DMS153 treated with DMSO at 0.1 percent for 48 hours (cell line): ENCODE data around the gene HNRNPC.
"Not testable (repeated sequence)": the region's sequence is repeated elsewhere in the genome, so short reads cannot be mapped to it uniquely, and the experiment has no call there.

Source experiments
- DNase-seq: peaks from one replicate; lab custom pipeline; 2025; ENCODE audit not compliant: unreplicated experiment; lab: John Stamatoyannopoulos, UW

The HNRNPC gene

DNA sequence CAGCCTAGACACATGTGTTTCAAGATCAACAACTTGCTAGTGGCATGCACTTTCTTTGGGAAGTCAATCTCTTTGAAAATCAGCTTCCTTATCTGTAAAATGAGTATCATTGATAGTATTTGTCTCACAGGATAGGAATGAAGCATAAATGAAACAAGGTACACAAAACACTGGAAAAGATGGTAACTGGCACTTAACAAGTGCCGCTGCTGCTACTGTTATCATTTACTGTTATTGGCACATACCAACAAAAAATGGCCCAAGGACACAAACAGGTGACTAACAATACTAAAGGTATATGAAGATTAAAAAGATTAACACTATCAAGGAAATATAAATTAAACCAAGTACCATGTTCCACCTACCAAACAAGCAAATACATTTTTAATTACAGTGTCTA lies 20.9 kb downstream of the HNRNPC start:
- no peak for DNase-seq

DNA sequence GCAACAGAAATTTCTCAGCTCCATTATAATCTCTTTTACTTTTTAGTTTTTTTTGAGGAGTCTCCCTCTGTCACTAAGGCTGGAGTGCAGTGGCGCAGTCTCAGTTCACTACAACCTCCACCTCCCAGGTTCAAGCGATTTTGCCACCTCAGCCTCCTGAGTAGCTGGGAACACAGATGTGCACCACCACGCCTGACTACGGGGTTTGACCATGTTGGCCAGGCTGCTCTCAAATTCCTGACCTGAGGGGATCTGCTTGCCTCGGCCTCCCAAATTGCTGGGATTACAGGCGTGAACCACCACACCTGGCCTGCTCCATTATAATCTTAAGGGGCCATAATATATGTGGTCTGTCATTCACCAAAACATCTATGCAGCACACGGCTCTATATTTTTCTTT lies 23.4 kb downstream of the HNRNPC start:
- no peak for DNase-seq

DNA sequence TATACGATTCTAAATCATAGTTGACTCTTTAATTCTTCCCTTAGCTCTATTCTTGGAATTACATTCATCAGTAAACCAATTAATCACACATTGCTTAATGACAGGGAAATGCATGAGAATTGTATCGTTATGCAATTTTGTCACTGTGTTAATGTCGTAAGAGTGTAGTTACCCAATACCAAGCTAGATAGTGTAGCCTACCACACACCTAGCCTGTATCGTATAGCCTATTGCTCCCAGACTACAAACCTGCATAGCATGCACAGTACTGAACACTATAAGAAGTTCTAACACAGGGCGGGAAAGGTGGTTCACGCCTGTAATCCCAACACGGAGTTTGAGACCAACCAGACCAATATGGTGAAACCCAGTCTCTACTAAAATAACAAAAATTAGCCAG lies 24.7 kb downstream of the HNRNPC start:
- DNase-seq = no peak

DNA sequence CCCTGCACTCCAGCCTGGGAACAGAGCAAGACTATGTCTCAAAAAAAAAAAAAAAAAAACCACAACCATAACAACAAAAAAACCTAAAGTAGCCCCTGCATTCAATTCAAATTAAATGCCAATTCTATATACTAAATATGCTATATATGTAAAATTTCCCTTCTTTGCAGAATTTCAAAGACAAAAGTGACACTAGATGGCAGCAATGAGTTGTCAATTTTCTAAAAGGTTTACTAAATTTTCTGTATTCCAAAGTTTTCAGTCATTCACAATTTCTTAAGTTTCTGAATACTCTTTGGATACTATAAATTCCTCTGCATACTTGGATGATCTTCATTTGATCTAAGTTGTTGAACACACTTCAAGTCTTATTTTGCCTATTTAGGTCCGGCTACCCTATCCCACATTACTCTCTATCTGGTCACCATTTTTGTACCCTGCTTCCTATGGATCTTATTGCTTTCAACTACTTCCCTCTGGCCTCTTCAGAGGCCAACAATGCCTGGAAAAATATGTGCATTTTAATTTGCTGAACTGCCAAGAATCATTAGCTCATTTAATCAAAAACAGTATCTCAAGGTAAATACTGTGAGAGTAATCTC lies 27.9 kb downstream of the HNRNPC start:
- no peak for DNase-seq

DNA sequence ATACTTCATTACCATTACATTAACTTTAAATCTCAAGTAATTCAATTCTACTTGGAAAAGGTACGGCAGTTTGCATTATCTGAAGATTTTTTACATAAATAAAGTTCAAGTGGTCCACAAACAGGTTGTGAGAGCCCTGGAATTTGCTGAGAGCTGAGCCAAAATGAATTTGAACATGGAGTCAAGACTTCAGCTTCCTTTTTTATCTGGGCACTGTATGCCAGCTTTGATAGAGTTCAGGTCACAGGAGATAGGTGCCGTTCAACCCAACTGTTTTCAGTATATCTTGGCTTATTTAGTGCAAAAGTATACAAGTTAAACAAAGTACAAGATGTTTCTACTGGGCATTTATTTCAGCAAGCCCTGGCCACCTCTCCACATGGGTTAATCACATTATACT lies 28.8 kb downstream of the HNRNPC start:
- DNase-seq = no peak

DNA sequence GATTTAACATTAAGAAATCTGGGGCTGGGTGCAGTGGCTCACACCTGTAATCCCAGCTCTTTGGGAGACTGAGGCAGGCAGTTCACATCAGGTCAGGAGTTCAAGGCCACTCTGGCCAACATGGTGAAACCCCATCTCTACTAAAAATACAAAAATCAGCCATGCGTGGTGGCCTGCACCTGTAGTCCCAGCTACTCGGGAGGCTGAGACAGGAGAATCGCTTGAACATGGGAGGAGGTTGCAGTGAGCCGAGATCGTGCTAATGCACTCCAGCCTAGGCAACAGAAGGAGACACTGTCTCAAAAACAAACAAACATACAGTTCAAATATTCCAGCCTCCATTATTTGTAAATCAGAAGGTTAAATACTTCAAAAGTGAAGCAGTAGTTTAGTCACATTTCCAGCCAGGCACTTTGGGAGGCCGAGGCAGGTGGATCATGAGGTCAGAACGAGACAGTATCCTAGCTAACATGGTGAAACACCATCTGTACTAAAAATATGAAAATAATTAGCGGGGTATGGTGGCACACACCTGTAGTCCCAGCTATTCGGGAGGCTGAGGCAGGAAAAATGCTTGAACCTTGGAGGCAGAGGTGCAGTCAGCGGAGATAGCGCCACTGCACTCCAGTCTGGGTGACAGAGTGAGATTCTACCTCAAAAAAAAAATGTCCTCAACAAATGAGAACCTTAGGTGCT lies 30.3 kb downstream of the HNRNPC start:
- no peak for DNase-seq

DNA sequence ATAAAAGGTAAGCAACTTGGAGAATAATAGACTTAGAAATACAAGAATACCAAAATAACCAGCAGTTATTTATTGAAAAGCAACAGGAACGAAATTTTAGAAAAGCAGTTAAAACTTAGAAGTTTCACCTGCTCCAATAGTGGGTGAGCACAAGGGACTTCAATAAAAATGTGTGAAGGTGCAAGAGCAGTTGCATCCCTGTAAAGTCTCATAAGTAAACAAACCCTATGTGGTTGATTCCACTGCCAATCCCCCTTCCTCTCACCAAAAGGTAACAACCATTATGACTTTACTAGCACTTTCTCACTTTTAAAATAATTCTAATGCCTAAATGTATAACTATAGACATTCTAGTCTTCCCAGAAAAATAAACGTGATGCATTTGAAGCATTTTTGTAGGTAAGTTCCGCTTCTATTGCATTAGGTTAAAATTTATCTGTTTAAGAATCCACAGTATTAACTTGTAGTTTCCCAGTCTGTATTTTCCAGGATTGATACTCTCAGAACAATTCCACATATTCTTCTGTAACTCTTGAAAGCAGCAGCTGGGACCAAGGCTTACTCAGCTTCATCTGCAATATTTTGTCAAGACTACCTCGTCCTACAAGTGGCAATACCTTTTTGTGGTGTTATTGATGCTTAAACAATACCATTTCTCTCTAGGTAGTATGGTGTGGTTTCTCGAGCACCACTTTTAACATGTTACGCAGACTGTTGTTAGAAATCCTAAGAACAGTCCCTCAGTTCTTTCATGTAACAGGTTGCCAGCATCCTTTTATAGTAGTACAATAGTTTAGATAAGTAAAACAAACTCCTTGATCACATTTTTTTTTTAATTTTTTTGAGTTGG lies 32.1 kb downstream of the HNRNPC start:
- no peak for DNase-seq

DNA sequence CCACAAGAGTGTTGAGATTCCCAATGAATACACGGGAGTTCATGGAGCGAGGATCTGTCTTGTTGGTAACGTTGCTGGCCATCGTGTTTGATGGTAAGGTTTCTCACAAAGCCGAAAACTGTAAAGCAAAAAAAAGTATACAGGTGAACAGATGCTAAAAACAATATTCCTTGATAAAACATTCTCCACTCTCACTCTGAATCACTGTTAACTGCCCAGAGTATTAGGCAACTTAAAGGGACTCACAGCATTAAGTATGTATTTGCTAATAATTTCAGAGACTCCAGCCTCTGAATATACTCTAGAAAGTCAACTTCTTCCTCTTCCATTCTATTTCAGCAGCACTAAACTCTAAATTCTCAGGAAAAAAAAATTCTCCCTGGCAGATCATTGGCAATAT lies 35.1 kb downstream of the HNRNPC start:
- no peak for DNase-seq

DNA sequence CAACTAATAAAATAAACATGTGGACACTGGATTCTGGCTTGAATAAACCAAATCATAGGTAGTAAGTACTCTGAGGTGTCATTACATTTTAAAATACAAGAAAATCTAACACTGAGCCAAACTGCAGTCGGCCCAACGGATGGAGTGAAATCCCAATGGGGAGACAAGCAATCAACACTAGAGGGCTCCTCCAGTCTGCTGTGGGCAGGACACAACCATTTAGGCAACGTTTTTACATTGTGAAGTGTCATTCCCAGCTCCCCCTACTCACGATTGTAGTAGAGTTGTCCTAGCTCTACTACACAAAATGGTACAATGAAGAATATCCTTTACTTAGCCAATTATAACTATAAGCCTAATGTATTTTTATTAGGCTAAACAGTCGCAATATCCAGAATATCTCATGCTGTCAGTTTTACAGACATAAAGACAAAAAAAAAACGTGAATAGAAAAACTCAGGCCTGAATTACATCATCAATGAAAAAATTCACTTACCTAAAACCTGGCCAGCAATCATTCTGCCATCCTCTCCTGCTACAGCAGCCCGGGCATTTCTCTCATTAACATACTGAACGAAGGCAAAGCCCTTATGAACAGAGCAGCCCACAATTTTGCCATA lies 35.7 kb downstream of the HNRNPC start:
- DNase-seq = no peak

DNA sequence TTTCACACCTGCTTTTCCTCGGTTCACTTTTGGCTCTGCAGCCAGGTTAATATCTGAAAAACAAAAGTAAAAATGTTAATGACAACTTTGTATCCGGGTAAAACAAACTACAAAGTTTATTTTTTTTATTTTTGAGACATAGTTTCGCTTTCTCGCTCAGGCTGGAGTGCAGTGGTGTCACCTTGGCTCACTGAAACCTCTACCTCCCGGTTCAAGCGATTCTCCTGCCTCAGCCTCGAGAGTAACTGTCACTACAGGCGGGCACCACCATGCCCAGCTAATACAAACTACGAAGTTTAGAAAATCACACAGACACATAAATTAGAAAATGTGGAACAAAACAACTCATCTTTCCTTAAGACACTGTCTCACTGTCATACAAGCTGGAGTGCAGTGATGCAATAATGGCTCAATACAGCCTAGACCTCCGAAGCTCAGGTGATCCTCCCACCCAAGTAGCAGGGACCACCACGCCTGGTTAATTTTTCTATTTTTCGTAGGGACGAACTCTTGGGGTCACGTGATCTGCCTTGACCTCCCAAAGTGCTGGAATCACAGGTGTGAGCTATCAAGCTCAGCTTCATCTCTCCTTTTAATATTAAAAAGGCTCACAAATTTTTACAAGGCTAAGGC lies 38.1 kb downstream of the HNRNPC start:
- DNase-seq = no peak

DNA sequence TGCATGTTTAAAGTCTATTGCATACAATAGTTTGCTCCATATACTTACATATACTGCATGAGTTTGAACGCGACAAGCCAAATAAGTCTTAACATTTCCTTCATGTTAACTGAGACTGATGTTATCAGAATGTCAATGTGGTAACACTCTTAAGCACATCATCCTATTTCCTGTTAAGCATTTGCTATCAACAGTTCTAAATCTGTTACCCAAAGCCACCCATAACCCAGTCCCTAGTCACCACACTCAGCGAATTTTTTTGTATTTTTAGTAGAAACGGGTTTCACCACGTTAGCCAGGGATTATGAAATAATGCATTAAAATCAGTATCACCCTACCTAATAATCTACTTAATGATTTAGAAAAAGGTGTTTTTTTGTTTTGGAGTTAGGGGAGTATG lies 39.4 kb downstream of the HNRNPC start:
- no peak for DNase-seq

DNA sequence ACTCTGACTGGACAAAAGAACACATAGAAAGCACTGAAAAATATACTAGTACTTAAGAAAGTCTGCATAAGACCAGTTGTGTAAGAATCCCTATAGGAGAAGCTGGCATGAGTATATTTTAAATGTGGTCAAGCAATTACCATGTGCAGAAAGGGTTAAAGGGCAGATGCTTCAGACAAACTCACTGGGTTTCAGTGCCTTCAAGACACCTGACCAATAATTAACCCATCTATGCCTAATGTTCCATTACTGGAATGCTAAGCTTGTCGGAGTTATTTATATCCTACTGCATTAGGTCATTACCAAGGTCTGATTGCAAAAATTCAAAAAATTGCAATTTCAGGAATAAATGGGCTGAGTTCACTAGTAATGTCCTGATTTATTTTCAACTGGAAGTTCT lies 41.3 kb downstream of the HNRNPC start:
- no peak for DNase-seq

DNA sequence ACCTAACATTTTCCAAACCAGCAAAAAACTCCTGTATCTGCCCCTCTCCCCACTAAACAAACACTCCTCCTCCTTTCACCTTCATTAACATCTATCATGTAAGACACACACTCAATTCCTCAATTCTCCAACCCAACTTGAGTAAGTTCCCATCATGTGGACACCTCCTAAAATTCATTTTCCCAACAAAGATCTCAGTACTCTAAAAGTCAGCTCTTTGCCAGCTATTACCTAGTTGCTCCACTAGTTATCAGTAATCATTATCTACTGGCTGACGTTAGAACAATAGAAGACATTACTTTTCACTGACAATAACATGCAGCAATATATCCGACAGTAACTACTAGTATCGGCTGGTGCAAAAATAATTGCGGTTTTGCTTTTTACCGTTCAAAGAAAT lies 42.1 kb downstream of the HNRNPC start:
- no peak for DNase-seq

DNA sequence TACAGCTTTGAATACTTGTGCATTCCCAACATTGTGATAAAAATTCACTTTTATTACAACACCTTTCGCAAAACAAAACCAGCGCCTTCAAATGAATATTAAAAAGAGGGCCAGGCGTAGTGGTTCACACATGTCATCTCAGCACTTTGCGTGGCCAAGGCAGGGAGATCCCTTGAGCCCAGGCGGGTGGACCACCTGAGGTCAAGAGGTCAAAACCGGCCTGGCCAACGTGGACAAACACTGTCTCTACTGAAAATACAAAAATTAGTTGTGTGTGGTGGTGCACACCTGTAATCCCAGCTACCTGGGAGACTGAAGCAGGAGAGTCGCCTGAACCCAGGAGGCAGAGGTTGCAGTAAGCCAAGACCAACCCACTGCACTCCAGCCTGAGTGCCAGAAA lies 42.8 kb downstream of the HNRNPC start:
- DNase-seq = no peak

DNA sequence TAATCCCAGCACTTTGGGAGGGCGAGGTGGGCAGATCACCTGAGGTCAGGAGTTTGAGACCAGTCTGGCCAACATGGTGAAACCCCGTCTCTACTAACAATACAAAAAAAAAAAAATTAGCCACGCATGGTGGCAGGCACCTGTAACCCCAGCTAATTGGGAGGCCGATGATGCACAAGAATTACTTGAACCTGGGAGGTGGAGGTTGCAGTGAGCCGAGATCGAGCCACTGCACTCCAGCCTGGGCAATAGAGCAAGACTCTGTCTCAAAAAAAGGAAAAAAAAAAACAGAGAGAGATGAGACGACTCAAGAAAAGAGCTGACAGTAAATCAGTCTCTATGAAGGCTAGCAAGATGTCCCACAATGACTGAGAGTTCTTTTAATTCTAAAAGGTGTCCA lies 44.1 kb downstream of the HNRNPC start:
- DNase-seq = not testable (repeated sequence)

DNA sequence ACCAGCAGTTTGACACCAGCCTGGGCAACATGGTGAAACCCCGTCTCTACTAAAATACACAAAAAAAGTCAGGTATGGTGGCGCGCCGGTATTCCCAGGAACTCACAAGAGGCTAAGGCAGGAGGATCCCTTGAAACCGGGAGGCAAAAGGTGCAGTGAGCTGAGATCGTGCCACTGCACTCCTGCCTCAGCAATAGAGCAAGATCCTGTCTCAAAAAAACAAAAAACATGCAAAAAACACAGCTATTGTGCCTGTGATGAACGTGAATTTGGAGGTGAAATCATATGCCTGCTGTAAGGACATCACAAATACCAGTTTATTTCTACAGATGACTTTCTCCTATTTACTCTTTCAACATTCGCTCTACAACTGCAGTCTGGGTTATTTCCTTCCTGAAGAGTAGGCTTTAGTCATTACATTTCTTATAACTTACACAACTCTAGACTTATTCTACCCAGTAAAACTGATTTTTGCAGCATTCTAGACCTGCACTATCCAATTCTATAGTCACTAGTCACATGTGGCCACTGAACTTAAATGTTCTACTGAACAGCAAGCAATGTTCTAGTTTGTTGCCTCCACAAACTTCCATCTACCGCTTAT lies 48.3 kb downstream of the HNRNPC start:
- no peak for DNase-seq

DNA sequence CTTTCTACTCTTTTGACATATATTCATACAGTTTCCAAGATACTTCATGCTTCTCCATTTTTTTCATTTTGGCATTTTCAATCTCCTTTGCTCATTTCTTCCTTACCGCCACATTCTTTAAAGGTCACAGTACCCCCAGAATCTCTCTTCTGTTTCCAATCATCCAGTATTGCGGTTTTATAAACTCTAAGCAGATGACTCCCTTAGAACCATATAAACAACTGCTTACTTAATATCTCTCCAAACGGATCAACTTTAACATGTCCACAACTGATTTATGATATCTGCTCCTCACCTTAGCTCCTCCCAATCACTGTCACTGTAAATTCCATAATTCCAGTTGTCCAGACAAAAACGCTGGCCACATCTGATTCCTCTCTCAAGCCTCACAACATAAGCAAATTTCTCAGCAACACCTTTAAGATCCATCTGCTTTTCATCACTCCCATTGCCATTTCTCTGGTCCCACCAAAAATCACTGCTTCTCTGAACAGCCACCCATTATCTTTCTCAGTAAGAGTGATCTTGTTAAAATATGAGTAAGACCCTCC lies 49.6 kb downstream of the HNRNPC start:
- DNase-seq = no peak

DNA sequence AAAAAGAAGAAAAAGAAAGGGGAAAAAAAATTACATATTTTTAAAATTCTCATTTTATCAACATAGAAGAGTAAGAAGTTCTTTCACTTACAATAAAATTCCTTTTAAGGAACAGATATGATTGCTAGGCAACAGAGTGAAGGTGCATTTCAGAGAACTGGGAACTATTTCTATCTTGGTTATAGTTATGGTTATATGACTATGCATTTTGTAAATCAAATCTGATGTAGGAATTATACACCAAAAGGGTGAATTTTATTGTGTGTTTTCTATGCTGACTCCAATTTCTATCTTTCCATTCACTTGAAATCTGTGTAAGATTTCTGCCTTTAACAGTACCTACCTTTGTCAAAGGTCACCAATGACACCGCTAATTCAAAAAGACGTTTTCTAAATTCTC lies 50.1 kb downstream of the HNRNPC start:
- DNase-seq = no peak

DNA sequence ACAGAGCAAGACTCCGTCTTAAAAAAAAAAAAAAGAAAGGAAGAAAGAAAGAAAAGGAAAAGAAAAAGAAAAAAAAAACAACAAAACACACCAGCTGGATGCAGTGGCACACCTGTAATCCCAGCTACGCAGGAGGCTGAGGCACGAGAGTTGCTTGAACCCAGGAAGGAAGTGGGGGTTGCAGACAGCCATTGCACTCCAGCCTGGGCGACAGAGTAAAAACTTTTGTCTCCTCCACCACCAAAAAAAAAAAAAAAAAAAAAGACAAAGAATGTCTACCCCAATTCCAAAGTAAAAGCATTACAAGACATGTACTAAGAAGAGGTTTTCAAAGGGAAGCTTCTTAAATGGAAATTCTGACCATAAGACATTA lies 53.4 kb downstream of the HNRNPC start:
- DNase-seq = no peak

DNA sequence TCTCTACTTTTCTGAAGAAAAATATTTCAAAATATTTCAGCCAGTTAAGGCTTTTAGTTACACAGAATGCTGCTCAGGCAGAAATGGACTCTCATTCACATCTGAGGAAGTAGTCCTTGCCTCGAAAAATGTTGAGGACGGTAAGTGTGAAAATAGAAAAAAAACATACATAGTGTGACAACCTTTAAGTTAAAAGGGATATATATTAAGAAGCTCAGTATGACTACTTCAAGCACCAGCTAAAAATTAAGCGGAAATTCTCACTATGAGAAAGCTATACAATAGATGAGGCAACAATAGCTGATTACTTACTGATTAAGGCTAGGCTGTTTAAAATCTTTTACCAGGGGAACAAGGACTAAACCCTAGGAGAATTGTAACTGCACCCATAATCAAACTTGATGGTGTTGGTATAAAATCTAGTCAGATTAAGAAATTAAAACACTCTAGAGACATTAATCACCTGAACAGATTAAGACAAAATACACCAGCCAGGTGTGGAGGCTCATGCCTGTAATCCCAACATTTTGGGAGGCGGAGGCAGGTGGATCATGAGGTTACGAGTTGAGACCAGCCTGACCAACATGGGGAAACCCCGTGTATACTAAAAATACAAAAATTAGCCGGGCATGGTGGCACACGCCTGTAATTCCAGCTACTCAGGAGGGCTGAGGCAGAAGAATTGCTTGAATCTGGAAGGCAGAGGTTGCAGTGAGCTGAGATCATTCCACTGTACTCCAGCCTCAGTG lies 53.9 kb downstream of the HNRNPC start:
- DNase-seq = no peak
